HG02678 (cell line): ENCODE data around the gene PACRGL.
A peak's percentile ranks its signal among the peaks of the same experiment; 100 is the strongest.
"Not testable (repeated sequence)": the region's sequence is repeated elsewhere in the genome, so short reads cannot be mapped to it uniquely, and the experiment has no call there.

Experiments
- ATAC-seq: cut with Tn5 transposase; IDR thresholded peaks from one replicate; pipeline ENCODE4 v1.9.1; 2021; ENCODE audit warnings: mild to moderate bottlenecking, moderate library complexity; ENCODE audit not compliant: unreplicated experiment

The PACRGL gene

DNA sequence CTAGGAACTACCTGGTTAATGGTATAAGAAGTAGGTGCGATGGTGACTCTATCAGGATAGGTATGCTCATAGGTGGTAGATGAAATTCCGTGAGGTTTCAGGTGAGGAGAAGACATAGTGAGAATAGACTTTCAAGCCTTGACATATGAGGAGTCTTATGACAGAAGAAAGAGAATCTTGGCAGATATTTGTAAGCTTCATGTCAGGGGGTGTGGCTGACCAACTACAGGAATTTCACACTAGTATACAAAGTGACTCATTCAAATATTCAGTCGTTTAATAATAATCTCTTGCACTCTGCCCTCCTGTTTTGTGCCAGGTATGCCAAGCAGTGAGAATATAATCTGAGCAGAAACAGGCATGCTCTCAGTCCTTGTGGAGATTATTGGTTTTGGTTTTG lies 22.8 kb downstream of the PACRGL start:
- no peak for ATAC-seq

DNA sequence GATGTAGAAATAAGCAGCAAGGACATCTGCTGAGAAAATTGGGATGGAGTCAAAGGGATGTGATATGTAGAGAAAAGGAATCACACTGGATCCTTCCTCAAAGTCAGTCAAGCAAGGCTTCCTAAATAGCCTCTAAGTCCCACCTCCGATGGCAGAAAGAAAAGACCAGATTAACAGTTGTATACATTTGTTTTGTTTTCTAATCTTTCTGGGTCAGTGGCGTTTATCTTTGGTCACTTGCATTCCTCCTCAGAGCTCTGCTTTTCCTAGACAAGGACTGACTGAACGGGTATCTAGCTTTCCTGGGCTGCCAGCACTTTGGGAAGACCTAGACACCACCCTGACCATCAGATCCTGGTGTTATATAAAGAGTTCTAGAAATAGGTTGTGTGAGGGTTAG lies 23.2 kb downstream of the PACRGL start:
- ATAC-seq, result no peak

DNA sequence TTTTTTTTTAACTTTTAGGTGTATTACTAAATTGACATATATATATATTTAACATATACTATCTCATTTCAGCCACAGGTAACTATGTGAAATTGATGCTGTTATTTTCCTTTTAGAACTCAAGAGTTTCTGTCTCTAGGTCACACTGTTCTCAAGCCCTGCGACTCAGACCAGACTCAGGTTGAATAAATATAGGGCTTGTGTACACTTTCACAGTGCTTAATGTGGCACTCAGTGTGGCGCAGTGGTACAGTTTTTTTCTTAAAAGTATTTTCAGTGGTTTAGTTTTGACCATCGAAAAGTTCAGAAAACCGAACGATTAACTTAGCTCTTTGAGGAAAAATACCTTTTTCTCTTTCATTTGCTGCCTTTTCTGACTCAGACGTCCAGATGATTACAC lies 24.7 kb downstream of the PACRGL start:
- peak; percentile 95 for ATAC-seq

DNA sequence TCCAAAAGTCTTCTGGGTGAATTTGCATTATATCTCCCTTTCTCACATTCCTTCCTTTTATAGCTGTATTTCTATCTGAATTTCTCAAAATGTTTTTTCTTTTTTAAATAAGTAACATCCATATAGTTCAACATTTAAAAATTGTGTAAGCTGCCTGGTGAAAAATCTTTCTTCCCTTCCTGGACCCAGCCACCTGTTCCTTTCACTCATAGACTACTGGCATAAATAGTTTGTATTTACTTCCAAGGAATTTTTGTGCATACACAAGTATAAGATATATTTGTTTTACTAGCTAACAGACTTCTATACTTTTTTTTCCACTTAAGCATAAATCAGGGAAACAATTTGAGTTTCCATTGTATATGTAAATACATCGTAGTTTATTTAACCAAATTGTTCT lies 35.7 kb downstream of the PACRGL start:
- ATAC-seq, result no peak

DNA sequence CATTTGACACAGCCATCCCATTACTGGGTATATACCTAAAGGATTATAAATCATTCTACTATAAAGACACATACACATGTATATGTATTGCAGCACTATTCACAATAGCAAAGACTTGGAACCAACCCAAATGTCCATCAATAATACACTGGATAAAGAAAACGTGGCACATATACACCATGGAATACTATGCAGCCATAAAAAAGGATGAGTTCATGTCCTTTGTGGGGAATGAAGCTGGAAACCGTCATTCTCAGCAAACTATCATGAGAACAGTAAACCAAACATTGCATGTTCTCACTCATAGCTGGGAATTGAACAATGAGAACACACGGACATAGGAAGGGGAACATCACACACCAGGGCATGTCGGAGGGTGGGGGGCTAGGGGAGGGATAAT lies 45.7 kb downstream of the PACRGL start:
- not testable (repeated sequence) for ATAC-seq

DNA sequence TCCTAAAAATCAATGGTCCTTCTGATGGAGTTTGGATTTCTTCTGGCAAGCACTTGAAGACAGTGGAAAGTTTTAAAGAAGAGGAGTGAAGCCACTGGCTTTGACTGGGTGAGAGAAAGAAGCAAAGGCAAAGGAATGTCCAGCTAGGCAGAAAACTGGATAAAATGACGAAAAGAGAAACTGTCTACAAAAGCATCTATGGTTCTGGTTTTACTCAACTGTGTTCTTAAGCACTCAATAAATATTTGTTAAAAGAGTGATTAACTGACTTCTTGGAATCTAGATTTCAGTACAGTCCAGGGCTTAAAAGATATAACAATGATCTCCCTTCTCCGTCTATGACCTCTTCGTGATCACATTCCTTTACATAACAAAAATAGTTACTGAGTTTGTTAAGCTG lies 52.4 kb downstream of the PACRGL start:
- no peak for ATAC-seq

DNA sequence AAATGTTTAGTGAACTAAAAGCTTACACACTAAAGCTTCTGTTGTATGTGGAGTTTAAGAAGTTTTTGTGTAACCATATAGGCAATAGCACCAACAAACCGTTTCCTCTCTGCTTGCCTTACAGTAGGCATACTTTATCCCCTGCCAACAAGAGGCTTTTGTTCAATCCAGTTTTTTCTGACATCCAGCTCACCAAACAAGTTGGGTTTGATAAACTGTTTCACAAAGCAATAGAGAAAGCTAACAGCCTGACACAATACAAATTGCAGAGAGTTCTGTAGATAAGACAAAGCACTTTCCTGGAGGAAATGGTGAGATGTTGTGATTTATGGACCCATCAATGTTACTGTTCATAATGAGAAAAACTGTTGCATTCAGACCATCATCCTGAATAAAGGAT lies 53.8 kb downstream of the PACRGL start:
- no peak for ATAC-seq

DNA sequence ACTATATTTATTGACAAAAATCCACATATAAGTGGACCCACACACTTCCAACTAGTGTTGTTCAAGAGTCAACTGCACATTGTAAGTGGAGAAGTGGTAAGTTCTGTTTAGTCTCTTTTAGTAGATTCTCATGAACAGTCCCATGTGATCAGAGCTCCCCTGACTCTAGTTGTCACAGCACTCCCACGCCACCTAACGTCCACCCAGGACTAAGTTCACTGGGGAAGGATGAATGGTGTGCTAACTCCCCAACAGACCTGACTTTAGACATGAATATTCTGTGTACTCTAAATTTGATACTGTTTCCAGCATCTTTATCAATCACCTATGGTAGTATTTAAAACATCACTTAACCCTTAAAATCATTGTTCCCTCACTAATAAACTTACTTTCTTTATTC lies 59.8 kb downstream of the PACRGL start:
- no peak for ATAC-seq

DNA sequence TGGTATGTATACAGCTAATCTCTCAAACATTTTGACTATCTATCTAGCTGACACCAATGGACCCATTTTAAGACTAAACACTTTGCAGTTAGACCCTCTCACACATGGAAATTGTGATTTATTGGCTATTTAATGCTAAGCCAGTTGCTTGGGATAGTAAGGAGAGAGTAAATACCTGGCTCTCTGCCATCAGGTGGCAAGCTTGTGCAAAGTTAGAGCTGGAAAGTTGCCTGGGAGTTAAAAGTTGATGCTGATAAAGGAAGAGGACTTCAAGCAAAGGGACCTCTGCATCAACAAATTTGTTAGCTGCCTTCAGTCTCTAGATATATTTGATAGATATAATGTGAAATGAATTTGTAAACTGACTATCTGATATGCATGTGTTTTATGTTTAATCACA lies 61.1 kb downstream of the PACRGL start:
- ATAC-seq, result no peak

DNA sequence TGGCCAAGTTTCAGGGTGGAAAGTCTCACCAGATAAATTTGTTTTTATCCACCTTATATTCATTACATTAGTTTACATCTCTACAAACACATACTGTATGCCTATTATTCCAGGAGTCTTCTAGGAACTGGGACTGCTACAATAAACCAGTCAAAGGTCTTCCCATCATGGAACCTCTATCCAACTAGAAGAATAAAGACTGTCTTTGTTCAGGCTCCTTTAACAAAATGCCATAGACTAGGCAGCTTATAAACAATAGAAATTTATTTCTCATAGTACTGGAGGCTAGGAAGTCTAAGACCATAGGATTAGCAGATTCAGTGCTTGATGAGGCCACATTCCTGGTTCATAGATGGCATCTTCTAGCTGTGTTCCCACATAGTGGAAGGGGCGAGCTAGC lies 61.6 kb downstream of the PACRGL start:
- no peak for ATAC-seq

DNA sequence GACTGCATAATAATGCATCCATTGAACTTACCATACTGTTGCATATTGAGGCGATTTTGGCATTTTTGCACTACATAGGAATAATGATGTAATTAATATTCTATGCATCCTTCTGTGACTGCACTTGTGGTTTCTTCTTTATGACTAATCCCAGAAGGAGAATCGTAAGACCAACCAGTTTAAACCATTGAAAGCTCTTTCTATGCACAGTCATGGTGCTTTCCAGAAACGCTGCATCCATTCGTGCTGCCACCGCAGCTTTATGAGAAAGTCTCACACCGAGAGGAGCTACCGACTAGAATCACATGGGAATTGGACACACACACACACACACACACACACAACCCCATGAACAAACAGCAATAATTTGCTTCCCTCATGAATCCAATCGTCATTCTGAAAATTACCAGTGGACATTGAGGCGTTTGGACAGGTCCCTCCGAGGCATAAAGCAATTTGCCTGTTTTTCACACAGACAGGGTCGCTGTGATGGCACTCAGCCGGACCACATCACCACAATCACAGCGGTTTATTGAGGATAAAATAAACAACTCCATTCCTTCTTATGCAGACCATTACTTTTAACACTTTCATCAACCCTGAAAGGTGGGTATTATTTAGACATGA lies 64.2 kb downstream of the PACRGL start:
- no peak for ATAC-seq

DNA sequence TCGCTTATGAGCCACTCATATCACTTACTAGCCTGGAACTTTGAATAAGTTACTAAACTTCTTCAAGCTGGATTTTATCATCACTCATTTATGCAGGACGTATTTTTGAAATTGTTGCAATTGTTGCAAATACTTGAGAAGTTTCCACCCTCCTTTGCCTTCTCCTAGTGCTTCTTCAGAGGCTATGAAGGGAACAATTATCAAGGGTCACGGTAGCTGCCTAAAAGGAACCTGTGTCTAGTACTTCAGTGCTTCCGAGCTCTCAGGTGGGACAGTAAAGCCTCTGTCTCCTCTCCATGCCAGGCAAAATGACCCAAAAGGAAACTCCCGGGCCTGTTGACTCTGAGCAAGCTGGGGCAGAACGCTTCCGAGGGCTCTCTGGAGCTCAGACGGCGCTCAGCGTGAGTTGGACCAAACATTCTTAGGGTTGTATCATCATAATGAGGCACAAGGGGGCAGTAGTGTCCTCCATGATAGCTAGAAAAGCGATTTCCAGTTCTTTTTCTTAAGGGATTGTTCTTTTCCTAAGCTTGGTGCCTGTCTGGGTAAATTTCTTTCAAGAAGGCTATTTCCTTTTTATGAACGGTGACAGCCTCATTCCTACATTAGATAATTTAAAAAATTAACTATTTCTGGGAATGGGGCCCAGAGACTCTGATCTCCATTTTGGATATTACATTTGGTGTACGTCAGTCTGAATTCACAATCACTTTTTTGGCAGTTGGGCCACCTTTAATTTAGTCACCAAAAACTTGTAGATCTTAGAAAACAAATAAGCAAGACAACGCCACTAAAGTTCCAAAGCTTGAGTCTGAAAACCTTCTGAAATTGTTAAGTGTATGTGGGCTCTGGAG lies 73.1 kb downstream of the PACRGL start:
- ATAC-seq, result peak; percentile 87

DNA sequence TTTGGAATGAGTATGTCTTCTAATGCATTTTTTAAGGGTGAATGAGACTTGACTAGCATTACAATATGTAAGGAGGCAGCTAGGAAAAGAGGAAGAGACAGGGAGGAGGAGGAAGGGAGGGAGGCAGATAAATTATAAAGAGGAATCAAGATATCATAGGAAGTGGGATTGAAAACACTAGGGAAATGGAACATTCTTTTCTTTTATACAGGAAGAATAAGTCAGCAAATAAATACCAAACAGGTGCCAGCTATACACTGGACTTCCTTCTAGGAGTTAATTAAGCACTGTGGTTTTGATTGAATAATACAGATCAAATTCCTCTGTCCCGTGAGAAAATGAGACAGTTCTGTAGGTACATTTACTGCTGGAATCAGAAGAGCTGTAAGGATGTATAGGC lies 78.6 kb downstream of the PACRGL start:
- no peak for ATAC-seq

DNA sequence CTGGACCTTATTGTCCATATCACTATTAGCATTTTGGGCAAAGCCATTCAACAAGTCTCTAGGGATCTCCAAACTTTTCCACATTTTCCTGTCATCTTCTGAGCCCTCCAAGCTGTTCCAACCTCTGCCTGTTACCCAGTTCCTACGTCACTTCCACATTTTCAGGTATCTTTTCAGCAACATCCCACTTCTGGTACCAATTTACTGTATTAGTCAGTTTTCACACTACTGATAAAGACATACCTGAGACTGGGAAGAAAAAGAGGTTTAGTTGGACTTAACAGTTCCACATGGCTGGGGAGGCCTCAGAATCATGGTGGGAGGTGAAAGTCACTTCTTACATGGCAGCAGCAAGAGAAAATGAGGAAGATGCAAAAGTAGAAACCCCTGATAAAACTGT lies 82.9 kb downstream of the PACRGL start:
- ATAC-seq, result not testable (repeated sequence)

DNA sequence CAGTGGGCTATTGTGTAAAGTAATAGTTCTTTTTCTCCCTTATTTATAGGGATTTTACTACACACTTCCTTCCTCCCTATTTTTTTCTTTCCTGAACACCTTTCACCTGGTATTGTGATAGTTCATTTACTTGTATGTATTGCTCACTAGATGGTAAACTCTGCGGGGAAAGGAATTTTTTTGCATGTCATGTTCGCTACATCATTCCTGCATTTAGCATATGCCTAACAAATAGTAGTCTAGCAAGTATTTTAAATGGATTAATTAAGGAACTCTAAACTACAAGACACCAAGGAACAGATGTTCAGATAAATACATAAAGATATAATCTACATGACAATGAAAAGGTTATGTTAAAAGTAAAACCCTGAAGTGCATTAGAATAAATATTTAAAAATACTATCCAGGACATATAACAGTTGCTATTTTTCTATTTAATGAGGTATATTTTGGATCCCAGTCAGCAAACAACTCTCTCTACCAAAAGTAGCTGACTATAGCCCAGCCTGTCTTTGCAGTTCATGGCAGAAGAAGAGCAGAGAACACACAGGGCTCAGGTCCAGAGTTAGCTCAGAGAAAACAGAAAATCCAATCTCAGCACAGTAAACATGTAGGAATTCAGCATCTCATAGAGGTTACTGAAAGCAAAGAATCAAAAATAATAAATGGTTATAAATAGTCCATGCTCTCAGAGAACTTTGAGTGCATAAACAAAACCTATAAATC lies 87.8 kb downstream of the PACRGL start:
- no peak for ATAC-seq
